ENCODE data around the gene USB1.

- no peak for TF ChIP-seq EZH2 (IDR thresholded peaks at IDR 0.05)
- no peak for TF ChIP-seq CTCF (IDR thresholded peaks at IDR 0.05)
These were observed 43.9 kb downstream of the USB1 start for GRCh38 chr16:58045096-58045495.
